Spleen (tissue), 7 donors: Measurements from ENCODE around the gene CD48.

Source experiments
- CTCF ChIP-seq, 11 experiments: fragments of 200-600 bp in 7 of 11; fragments of 450-650 bp in 4 of 11; sonication (generic) in 4 of 11; IDR thresholded peaks in 8 of 11; conservative IDR thresholded peaks in 3 of 11; 1 replicate in 7 of 11; 2 replicates in 4 of 11; pipeline versions ENCODE4 v1.4.0 to v1.8.0; 2016 to 2021; ENCODE audit warnings: antibody characterized with exemption in 11 of 11, inconsistent platforms in 4 of 11, mild to moderate bottlenecking in 1 of 11
- POLR2A ChIP-seq, 3 donors: fragments of 450-650 bp; IDR thresholded peaks; one replicate each; pipeline ENCODE4 v1.5.1; 2017; ENCODE audit warnings: antibody characterized with exemption in 3 of 3, mild to moderate bottlenecking in 1 of 3
- POLR2AphosphoS5 ChIP-seq, 3 donors: sonication (generic); formaldehyde crosslinking; IDR thresholded peaks; one replicate each; pipeline ENCODE4 v1.5.1; 2017; ENCODE audit warnings: antibody characterized with exemption in 3 of 3
- donor health status: DM: no; HTN: no; CAD: no; lungs with moderate emphysema.
- donor health status: DM: no; HTN: no; CAD: no.
- donor health status: DM: no; HTN: no; CAD: no.

- no peak for TF ChIP-seq CTCF (IDR thresholded peaks at IDR 0.05 in 8 of 11, conservative IDR thresholded peaks at IDR 0.05 in 3 of 11)
- no peak for TF ChIP-seq POLR2A (IDR thresholded peaks at IDR 0.05)
- TF ChIP-seq POLR2AphosphoS5 (IDR thresholded peaks at IDR 0.05) = no peak
Measured at GRCh38 chr1:160758521-160758920, 46.9 kb upstream of the CD48 start.
